Ishikawa (cell line): ENCODE data around the gene CALN1.

Experiments
- CEBPB ChIP-seq: IDR thresholded peaks from 2 replicates; pipeline ENCODE4 v1.6.1; 2012
- CREB1 ChIP-seq: IDR thresholded peaks from 2 replicates; pipeline ENCODE4 v1.6.1; 2012; ENCODE audit warnings: low read depth
- EGR1 ChIP-seq: IDR thresholded peaks from 2 replicates; pipeline ENCODE4 v1.6.1; 2012
- EP300 ChIP-seq: IDR thresholded peaks from 2 replicates; pipeline ENCODE4 v1.6.1; 2012; ENCODE audit warnings: borderline replicate concordance
- FOXM1 ChIP-seq: IDR thresholded peaks from 2 replicates; pipeline ENCODE4 v1.6.1; 2012; ENCODE audit warnings: low read depth, borderline replicate concordance
- NFIC ChIP-seq: IDR thresholded peaks from 2 replicates; pipeline ENCODE4 v1.6.1; 2012
- RAD21 ChIP-seq: IDR thresholded peaks from 2 replicates; pipeline ENCODE4 v1.6.1; 2012; ENCODE audit warnings: low read depth
- TAF1 ChIP-seq: IDR thresholded peaks from 2 replicates; pipeline ENCODE4 v1.6.1; 2012; ENCODE audit warnings: low read depth, mild to moderate bottlenecking
- TCF12 ChIP-seq: IDR thresholded peaks from 2 replicates; pipeline ENCODE4 v1.6.1; 2012; ENCODE audit warnings: low read depth
- TEAD4 ChIP-seq: IDR thresholded peaks from 2 replicates; pipeline ENCODE4 v1.6.1; 2012
- YY1 ChIP-seq: IDR thresholded peaks from 2 replicates; pipeline ENCODE4 v1.6.1; 2012; ENCODE audit warnings: low read depth
- ZBTB7A ChIP-seq: IDR thresholded peaks from 2 replicates; pipeline ENCODE4 v1.6.1; 2012; ENCODE audit warnings: low read depth
- TF ChIP-seq, protein P1 (sequence below): IDR thresholded peaks from 2 replicates; pipeline ENCODE4 v1.6.1; 2012; ENCODE audit warnings: low read depth, mild to moderate bottlenecking
- TF ChIP-seq, protein P2 (sequence below): IDR thresholded peaks from 2 replicates; pipeline ENCODE4 v1.6.1; 2012
- TF ChIP-seq, protein P3 (sequence below): IDR thresholded peaks from 2 replicates; pipeline ENCODE4 v1.6.1; 2012

Gene CALN1

GRCh38 chr7:72040641-72041040 is 371.5 kb downstream of the CALN1 start:
- TF ChIP-seq EGR1 (no peak), CREB1 (no peak), EP300 (no peak), TAF1 (no peak), RAD21 (no peak), ZBTB7A (no peak), YY1 (no peak), CEBPB (no peak), TEAD4 (no peak)
- TF ChIP-seq, protein P1, sequence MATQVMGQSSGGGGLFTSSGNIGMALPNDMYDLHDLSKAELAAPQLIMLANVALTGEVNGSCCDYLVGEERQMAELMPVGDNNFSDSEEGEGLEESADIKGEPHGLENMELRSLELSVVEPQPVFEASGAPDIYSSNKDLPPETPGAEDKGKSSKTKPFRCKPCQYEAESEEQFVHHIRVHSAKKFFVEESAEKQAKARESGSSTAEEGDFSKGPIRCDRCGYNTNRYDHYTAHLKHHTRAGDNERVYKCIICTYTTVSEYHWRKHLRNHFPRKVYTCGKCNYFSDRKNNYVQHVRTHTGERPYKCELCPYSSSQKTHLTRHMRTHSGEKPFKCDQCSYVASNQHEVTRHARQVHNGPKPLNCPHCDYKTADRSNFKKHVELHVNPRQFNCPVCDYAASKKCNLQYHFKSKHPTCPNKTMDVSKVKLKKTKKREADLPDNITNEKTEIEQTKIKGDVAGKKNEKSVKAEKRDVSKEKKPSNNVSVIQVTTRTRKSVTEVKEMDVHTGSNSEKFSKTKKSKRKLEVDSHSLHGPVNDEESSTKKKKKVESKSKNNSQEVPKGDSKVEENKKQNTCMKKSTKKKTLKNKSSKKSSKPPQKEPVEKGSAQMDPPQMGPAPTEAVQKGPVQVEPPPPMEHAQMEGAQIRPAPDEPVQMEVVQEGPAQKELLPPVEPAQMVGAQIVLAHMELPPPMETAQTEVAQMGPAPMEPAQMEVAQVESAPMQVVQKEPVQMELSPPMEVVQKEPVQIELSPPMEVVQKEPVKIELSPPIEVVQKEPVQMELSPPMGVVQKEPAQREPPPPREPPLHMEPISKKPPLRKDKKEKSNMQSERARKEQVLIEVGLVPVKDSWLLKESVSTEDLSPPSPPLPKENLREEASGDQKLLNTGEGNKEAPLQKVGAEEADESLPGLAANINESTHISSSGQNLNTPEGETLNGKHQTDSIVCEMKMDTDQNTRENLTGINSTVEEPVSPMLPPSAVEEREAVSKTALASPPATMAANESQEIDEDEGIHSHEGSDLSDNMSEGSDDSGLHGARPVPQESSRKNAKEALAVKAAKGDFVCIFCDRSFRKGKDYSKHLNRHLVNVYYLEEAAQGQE: no peak

DNA sequence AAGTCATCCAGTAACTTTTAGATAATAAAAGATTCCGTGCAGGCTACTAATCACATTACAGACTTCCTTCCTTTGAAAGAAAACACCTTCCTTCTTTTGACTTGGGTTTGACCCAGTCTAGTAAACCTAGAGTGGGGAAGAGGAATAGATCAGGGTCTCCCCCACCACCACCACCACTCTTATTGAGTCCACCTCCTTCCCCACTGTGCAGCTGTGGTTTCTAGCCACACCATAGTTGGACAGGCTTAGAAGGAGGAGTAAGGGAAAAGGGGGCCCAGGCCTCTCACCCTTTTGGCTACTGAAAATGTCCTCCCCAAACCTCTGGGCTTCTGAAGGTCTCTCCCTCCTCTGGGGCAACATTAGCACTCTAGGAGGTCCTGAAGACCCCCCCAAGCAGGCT is 372.7 kb downstream of the CALN1 start:
- TF ChIP-seq RAD21: no peak

GRCh38 chr7:72038022-72038732 is 374.0 kb downstream of the CALN1 start:
- no peak for TF ChIP-seq CREB1
- TF ChIP-seq, protein P2, sequence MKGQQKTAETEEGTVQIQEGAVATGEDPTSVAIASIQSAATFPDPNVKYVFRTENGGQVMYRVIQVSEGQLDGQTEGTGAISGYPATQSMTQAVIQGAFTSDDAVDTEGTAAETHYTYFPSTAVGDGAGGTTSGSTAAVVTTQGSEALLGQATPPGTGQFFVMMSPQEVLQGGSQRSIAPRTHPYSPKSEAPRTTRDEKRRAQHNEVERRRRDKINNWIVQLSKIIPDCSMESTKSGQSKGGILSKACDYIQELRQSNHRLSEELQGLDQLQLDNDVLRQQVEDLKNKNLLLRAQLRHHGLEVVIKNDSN: no peak

- TF ChIP-seq TAF1: no peak
- no peak for TF ChIP-seq CREB1
- no peak for TF ChIP-seq EP300
- no peak for TF ChIP-seq YY1
- no peak for TF ChIP-seq FOXM1
Observed at GRCh38 chr7:72037516-72037915, 374.6 kb downstream of the CALN1 start.

DNA sequence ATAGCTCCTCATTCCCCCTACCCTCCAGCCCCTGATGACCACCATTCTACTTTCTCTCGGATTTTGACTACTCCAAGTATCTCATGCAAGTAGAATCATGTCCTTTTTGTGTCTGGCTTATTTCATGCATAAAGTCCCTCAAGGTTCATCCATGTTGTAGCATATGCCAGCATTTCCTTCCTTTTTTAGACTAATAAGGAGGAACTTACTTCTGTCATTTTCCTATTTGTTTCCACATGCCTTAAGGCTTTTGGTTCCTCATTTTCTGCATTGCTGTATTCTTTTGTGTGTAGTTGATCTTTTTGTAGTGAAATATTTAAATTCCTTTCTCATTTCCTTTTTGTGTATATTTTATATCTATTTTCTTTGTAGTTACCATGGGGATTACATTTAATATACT is 376.9 kb downstream of the CALN1 start:
- TF ChIP-seq, protein P3, sequence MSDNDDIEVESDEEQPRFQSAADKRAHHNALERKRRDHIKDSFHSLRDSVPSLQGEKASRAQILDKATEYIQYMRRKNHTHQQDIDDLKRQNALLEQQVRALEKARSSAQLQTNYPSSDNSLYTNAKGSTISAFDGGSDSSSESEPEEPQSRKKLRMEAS: no peak
- no peak for TF ChIP-seq NFIC
- no peak for TF ChIP-seq TEAD4
- TF ChIP-seq CREB1: no peak
- TF ChIP-seq EGR1: no peak

- TF ChIP-seq ZBTB7A: no peak
- TF ChIP-seq TEAD4: no peak
- TF ChIP-seq, protein P1: no peak
- no peak for TF ChIP-seq YY1
- no peak for TF ChIP-seq CREB1
- no peak for TF ChIP-seq EGR1
- no peak for TF ChIP-seq TCF12
- TF ChIP-seq TAF1: no peak
- no peak for TF ChIP-seq CEBPB
- TF ChIP-seq, protein P2: no peak
- no peak for TF ChIP-seq RAD21
- TF ChIP-seq FOXM1: no peak
- TF ChIP-seq, protein P3: no peak
Observed at GRCh38 chr7:72032934-72033333, 379.2 kb downstream of the CALN1 start.
